Measurements from ENCODE around the gene SHISA9. TPM values are rescaled to one million over a fixed set of nuclear protein-coding genes. Genes with fewer than 3 reads are reported as not detected.

The SHISA9 gene
- total RNA-seq, 1 experiment from 2014 or later: 0.29 TPM

DNA sequence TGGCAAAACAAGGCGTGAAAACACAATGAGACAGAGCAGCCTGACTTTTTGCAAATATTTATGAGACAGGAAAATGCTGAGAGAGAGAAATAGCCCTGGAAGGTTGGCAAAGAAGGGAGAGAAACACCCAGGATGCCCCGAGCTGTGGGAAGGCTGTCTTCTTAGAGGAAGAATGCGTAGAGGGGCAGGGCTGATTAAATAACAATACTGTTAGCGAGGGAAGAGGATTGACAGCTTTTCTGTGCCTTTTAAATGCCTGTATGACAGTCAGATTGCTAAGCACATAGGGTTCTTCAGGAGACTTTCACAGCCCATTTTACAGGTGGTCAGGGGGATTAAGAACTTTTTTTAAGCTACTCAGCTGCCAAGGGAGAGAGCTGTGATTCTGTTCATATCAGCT lies 219.2 kb downstream of the SHISA9 start:
- Mint-ChIP-seq H3K4me3 (ENCODE audit: unreplicated experiment) (no peak overlapping the region), H3K27me3 (ENCODE audit: insufficient read depth, unreplicated experiment) (peaks cover 12% of the 10 kb centered on the region), H3K27ac (ENCODE audit: unreplicated experiment) (no peak overlapping the region), H3K9me3 (ENCODE audit: unreplicated experiment) (no peaks in the 10 kb centered on the region), H3K4me1 (ENCODE audit: low read depth, unreplicated experiment) (no peaks in the 10 kb centered on the region), H3K36me3 (ENCODE audit: insufficient read depth, unreplicated experiment) (peaks cover 5% of the 10 kb centered on the region)
- Histone ChIP-seq H3K9me3 (no peaks in the 10 kb centered on the region), H3K4me3 (ENCODE audit: low read depth, low read length) (no peak overlapping the region), H3K36me3 (ENCODE audit: control insufficient read depth, insufficient read depth, low read length) (no peaks in the 10 kb centered on the region), H3K27me3 (replicated peaks; ENCODE audit: control insufficient read depth, insufficient read depth, low read length) (no peaks in the 10 kb centered on the region), H3K4me1 (no peaks in the 10 kb centered on the region)
- CTCF ChIA-PET: no interaction called here
- no peak for DNase-seq
- BruUV-seq (replicated peaks): no TSS peak
- TF ChIP-seq, protein P1, sequence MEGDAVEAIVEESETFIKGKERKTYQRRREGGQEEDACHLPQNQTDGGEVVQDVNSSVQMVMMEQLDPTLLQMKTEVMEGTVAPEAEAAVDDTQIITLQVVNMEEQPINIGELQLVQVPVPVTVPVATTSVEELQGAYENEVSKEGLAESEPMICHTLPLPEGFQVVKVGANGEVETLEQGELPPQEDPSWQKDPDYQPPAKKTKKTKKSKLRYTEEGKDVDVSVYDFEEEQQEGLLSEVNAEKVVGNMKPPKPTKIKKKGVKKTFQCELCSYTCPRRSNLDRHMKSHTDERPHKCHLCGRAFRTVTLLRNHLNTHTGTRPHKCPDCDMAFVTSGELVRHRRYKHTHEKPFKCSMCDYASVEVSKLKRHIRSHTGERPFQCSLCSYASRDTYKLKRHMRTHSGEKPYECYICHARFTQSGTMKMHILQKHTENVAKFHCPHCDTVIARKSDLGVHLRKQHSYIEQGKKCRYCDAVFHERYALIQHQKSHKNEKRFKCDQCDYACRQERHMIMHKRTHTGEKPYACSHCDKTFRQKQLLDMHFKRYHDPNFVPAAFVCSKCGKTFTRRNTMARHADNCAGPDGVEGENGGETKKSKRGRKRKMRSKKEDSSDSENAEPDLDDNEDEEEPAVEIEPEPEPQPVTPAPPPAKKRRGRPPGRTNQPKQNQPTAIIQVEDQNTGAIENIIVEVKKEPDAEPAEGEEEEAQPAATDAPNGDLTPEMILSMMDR (IDR thresholded peaks at IDR 0.05; ENCODE audit: insufficient read depth in 1 of 2, low read depth in 1 of 2, low read length in 1 of 2, severe bottlenecking in 1 of 2, unreplicated experiment in 1 of 2): no peak
- intact Hi-C loops (cut with micrococcal nuclease; ENCODE audit: unreplicated experiment): no loop called here
- POLR2A ChIA-PET: no interaction called here

DNA sequence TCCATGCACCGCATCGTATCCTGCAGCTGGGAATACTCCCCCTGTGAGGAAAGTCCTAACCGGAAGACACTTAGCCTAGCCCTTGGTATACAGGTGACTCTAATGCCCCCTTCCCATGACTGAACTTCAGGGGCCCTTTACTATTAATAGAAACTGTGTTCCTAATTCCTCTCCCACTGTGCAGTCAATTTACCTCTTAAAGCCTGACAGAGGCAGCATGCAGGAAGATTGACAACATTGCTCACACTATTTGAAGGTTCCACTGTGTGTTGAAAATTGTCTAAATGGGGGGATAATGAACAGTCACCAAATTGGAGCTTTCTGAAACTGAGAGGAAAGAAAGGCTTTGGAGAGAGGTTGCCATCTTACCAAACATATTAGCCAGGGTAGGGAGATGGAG lies 222.6 kb downstream of the SHISA9 start:
- no peaks in the 10 kb centered on the region for H3K36me3 ChIP-seq (ENCODE audit: control insufficient read depth, insufficient read depth, low read length)
- Mint-ChIP-seq H3K36me3 (ENCODE audit: insufficient read depth, unreplicated experiment) (peaks cover 5% of the 10 kb centered on the region), H3K27me3 (ENCODE audit: insufficient read depth, unreplicated experiment) (peaks cover 18% of the 10 kb centered on the region), H3K4me1 (ENCODE audit: low read depth, unreplicated experiment) (no peaks in the 10 kb centered on the region), H3K4me3 (ENCODE audit: unreplicated experiment) (no peak overlapping the region), H3K9me3 (ENCODE audit: unreplicated experiment) (no peaks in the 10 kb centered on the region), H3K27ac (ENCODE audit: unreplicated experiment) (no peak overlapping the region)
- intact Hi-C loops (cut with micrococcal nuclease; ENCODE audit: unreplicated experiment): no loop called here
- TF ChIP-seq, protein P1 (IDR thresholded peaks at IDR 0.05; ENCODE audit: insufficient read depth in 1 of 2, low read depth in 1 of 2, low read length in 1 of 2, severe bottlenecking in 1 of 2, unreplicated experiment in 1 of 2): no peak
- ChIA-PET POLR2A (no interaction called here), CTCF (no interaction called here)
- H3K27me3 ChIP-seq (replicated peaks; ENCODE audit: control insufficient read depth, insufficient read depth, low read length): no peaks in the 10 kb centered on the region
- BruUV-seq (replicated peaks): no TSS peak
- no peak overlapping the region for H3K4me3 ChIP-seq (ENCODE audit: low read depth, low read length)
- no peaks in the 10 kb centered on the region for H3K4me1 ChIP-seq
- DNase-seq: no peak
- no peaks in the 10 kb centered on the region for H3K9me3 ChIP-seq

DNA sequence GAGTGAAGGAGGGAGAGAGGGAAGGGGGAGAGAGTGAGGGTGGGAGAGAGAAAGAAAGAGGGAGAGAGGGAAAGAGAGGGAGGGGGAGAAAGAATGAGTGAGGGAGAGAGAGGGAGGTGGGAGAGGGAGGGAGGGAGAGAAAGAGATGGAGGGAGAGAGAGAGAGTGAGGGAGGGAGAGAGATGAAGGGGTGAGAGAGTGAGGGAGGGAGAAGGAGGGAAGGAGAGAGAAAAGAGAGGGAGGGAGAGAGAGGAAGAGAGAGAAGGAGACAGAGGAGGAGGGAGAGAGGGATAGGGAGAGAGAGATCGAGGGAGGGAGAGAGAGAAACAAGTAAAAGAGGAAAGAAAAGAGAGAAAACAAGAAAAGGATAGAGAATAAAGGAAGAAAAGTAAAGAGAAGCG lies 225.7 kb downstream of the SHISA9 start:
- TF ChIP-seq, protein P1 (IDR thresholded peaks at IDR 0.05; ENCODE audit: insufficient read depth in 1 of 2, low read depth in 1 of 2, low read length in 1 of 2, severe bottlenecking in 1 of 2, unreplicated experiment in 1 of 2): no peak
- Histone ChIP-seq H3K4me1 (no peaks in the 10 kb centered on the region), H3K27me3 (replicated peaks; ENCODE audit: control insufficient read depth, insufficient read depth, low read length) (no peaks in the 10 kb centered on the region), H3K4me3 (ENCODE audit: low read depth, low read length) (no peak overlapping the region), H3K9me3 (no peaks in the 10 kb centered on the region), H3K36me3 (ENCODE audit: control insufficient read depth, insufficient read depth, low read length) (no peaks in the 10 kb centered on the region)
- Mint-ChIP-seq H3K4me1 (ENCODE audit: low read depth, unreplicated experiment) (no peaks in the 10 kb centered on the region), H3K27ac (ENCODE audit: unreplicated experiment) (no peak overlapping the region), H3K27me3 (ENCODE audit: insufficient read depth, unreplicated experiment) (peaks cover 14% of the 10 kb centered on the region), H3K9me3 (ENCODE audit: unreplicated experiment) (no peaks in the 10 kb centered on the region), H3K4me3 (ENCODE audit: unreplicated experiment) (no peak overlapping the region), H3K36me3 (ENCODE audit: insufficient read depth, unreplicated experiment) (no peaks in the 10 kb centered on the region)
- ChIA-PET CTCF (no interaction called here), POLR2A (no interaction called here)
- DNase-seq: no peak
- intact Hi-C loops (cut with micrococcal nuclease; ENCODE audit: unreplicated experiment): no loop called here
- no TSS peak for BruUV-seq (replicated peaks)
